K562 (cell line): ENCODE results near the gene POLR2L. TPM values are rescaled to one million over a fixed set of nuclear protein-coding genes. Genes with fewer than 3 reads are reported as not detected.

Experiments used
- ATAC-seq: fragments of 200-7000 bp; cut with Tn5 transposase; 3 replicates; pipeline ENCODE4 v1.9.1; 2020; ENCODE audit warnings: moderate library complexity
- BruUV-seq: library from RNA; stranded (reverse); fragments of 400-500 nt; replicated peaks from 2 replicates; lab custom pipeline; 2021; lab: Mats Ljungman, UMichigan
- CTCF ChIA-PET: fragments of 300-600 bp; formaldehyde crosslinking; extraction: SDS; loops from one replicate; lab custom pipeline; 2021; ENCODE audit warnings: low intra/inter-chr PET ratio; lab: Yijun Ruan, JAX
- POLR2A ChIA-PET: fragments of 300-600, 350-650 bp; sonication (Branson Sonifier 250); formaldehyde crosslinking; extraction: SDS; loops from one replicate; lab custom pipeline; 2021; ENCODE audit warnings: antibody characterized with exemption, inconsistent platforms; lab: Yijun Ruan, JAX
- DNase-seq, 4 experiments: peaks; one replicate each; pipeline versions ENCODE4 v3.0.0 to v3.0.0-alpha.2; 2011 to 2018; ENCODE audit warnings: low spot score in 3 of 4, mixed read lengths in 3 of 4; ENCODE audit errors: extremely low read depth in 1 of 4
- FAIRE-seq: peaks from 2 replicates; lab custom pipeline; 2011; peaks lifted over from hg19 to GRCh38; lab: Jason Lieb, UNC
- H2AFZ ChIP-seq: 2 replicates; pipeline ENCODE4 v1.6.0; 2011; ENCODE audit warnings: low read depth, low read length, control low read depth, inconsistent platforms
- H3K27ac ChIP-seq: fragments of 200-600 bp; 3 replicates; pipeline ENCODE4 v1.8.0; 2011; ENCODE audit warnings: low read depth, mild to moderate bottlenecking, control low read depth, inconsistent platforms, low read length, moderate library complexity, mixed read lengths; ENCODE audit errors: extremely low read depth
- H3K27me3 ChIP-seq, 2 experiments: fragments of 300-600 bp in 1 of 2; 2 replicates in 1 of 2; 3 replicates in 1 of 2; pipeline versions ENCODE4 v1.6.0 to v1.8.0; 2011; ENCODE audit warnings: inconsistent platforms in 2 of 2, low read length in 2 of 2, mild to moderate bottlenecking in 1 of 2, mixed read lengths in 1 of 2, moderate library complexity in 1 of 2; ENCODE audit not compliant: control insufficient read depth in 2 of 2, insufficient read depth in 2 of 2
- H3K36me3 ChIP-seq: fragments of 300-600 bp; 3 replicates; pipeline ENCODE4 v1.8.0; 2011; ENCODE audit warnings: mild to moderate bottlenecking, low read length, inconsistent platforms; ENCODE audit not compliant: control insufficient read depth, insufficient read depth
- H3K4me1 ChIP-seq, 2 experiments: fragments of 200-600 bp in 1 of 2; replicated peaks in 1 of 2; 2 replicates in 1 of 2; 3 replicates in 1 of 2; pipeline versions ENCODE4 v1.5.1 to v1.8.0; 2011; ENCODE audit warnings: inconsistent platforms in 2 of 2, low read length in 2 of 2, mild to moderate bottlenecking in 1 of 2, mixed read lengths in 1 of 2, moderate library complexity in 1 of 2; ENCODE audit not compliant: control insufficient read depth in 2 of 2, insufficient read depth in 2 of 2
- H3K4me2 ChIP-seq: 2 replicates; pipeline ENCODE4 v1.6.1; 2011; ENCODE audit warnings: low read length, control low read depth, inconsistent platforms, mixed read lengths; ENCODE audit not compliant: insufficient read depth
- H3K4me3 ChIP-seq: fragments of 200-600 bp; sonication (generic), shearing (Covaris generic); 2 replicates; pipeline ENCODE4 v1.5.1; 2016; ENCODE audit warnings: control low read depth, inconsistent platforms
- H3K79me2 ChIP-seq: fragments of 200-600 bp; 3 replicates; pipeline ENCODE4 v1.8.0; 2011; ENCODE audit warnings: low read length, inconsistent platforms; ENCODE audit not compliant: control insufficient read depth, insufficient read depth
- H3K9ac ChIP-seq, 2 experiments: 2 replicates each; pipeline versions ENCODE4 v1.6.0 to v1.6.1; 2011; ENCODE audit warnings: low read depth in 2 of 2, low read length in 2 of 2, control low read depth in 1 of 2, inconsistent platforms in 1 of 2, mild to moderate bottlenecking in 1 of 2, mixed read lengths in 1 of 2; ENCODE audit not compliant: insufficient read depth in 1 of 2
- H3K9me1 ChIP-seq: one replicate; pipeline ENCODE4 v1.6.0; 2011; ENCODE audit warnings: inconsistent platforms, mild to moderate bottlenecking, low read length, moderate library complexity; ENCODE audit not compliant: control insufficient read depth, insufficient read depth
- H3K9me3 ChIP-seq: replicated peaks from 2 replicates; pipeline ENCODE4 v1.5.1; 2011; ENCODE audit warnings: low read depth, low read length, inconsistent platforms; ENCODE audit not compliant: control insufficient read depth, insufficient read depth
- H4K20me1 ChIP-seq: replicated peaks from 2 replicates; pipeline ENCODE4 v1.6.1; 2011; ENCODE audit warnings: low read length, inconsistent platforms, mixed read lengths; ENCODE audit not compliant: control insufficient read depth, insufficient read depth
- GATAD2B ChIP-seq: fragments of 450-650 bp; IDR thresholded peaks from 2 replicates; pipeline ENCODE4 v1.6.1; 2017; ENCODE audit warnings: mild to moderate bottlenecking, borderline replicate concordance
- POLR2G ChIP-seq: fragments of 200-400 bp; formaldehyde crosslinking; IDR thresholded peaks from 2 replicates; pipeline ENCODE4 v1.6.1; 2017; ENCODE audit warnings: low read depth, mild to moderate bottlenecking, antibody characterized with exemption, low read length, moderate library complexity
- WGBS: fragments of 100-300 bp; shearing (Covaris generic); methylation state at CpG from one replicate; pipeline ENCODE4 v1.1.6; 2016; ENCODE audit warnings: low coverage, mixed read lengths; ENCODE audit not compliant: insufficient coverage; ENCODE audit errors: missing lambda C conversion rate; 5-methylcytosine and 5-hydroxymethylcytosine counted together
- in situ Hi-C: fragments of 300-500 bp; cut with MboI; formaldehyde crosslinking; loops from 4 replicates; pipeline ENCODE4 v1.15.0; 2018; ENCODE audit warnings: inconsistent platforms, mixed read lengths
- intact Hi-C: fragments of 100-400 bp; cut with micrococcal nuclease; formaldehyde crosslinking; loops from 2 replicates; pipeline ENCODE4 v1.14.2; 2022
- polyA plus RNA-seq, 8 experiments: library from polyadenylated mRNA; depleted of rRNA in 4 of 8; stranded (reverse) in 5 of 8; unstranded in 3 of 8; fragments of >200 nt; fragmentation: Nextera tagmentation in 2 of 8; fragmentation: Illumina TruSeq in 1 of 8; extraction: Ambion mirVana in 2 of 8; extraction: Trizol in 1 of 8; gene quantifications; 2 replicates each; pipeline versions ENCODE4 v1.2.1 to v1.2.3, GENCODE V29; 2011 to 2014; ENCODE audit warnings: inconsistent platforms in 1 of 8, missing spikeins in 1 of 8
- total RNA-seq, 7 experiments: library from RNA; depleted of rRNA in 6 of 7; stranded (reverse); fragments of >200 nt in 6 of 7; fragmentation: Illumina TruSeq in 2 of 7; extraction: Trizol in 2 of 7; gene quantifications; 2 replicates each; pipeline versions ENCODE4 v1.2.1 to v1.2.3, GENCODE V29; 2011 to 2021; ENCODE audit warnings: low replicate concordance in 1 of 7

Gene POLR2L
- total and polyA plus RNA-seq, 9 of the 15 experiments (the other 6 are each of a cell fraction or from before 2014, with no cell fraction given): 38.3 to 688 (median 108) TPM

DNA sequence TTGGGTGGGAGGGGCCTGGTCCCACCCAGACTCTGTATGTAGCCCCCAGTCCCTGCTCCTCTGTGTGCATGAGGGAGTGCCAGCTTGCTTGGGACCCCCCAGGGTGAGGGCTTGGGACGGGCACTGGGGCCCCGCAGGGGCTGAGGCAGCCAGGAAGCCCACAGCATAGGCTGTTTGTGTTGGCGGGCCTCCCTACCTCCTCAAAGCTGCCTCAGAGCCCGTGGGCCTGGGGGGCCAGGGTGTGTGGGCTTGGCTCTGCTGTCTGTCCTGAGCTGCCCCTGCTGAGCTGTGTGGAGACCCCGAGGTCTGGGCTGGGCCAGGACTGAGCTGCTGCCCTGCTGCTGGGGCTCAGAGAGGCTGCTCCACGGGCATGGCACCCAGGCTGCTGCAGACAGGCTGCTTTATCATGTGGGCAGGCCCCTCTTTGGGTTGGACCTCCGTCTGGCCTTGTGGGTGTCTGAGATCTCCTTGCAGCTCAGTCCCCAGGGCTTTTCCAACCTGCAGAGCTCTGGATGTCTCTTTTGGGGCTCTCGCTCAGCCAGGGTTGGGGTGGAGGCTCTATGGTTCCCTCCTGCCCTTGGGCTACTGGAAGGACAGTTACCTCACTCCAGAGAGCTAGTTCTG is 3.7 kb upstream of the POLR2L start:
- in situ Hi-C loops: no loop called here
- Histone ChIP-seq H3K4me2 (no peak overlapping the region), H3K36me3 (peaks cover 4% of the 10 kb centered on the region; the same call in 1 of the 3 replicates), H3K79me2 (peaks cover 27% of the 10 kb centered on the region), H3K4me3 (no peak overlapping the region), H3K9ac (peak overlapping the region in 1 of 2 experiments; percentile 50; a peak in 2 of 4 replicates), H3K27ac (no peak overlapping the region), H3K4me1 (peaks cover 23 to 80% of the 10 kb centered on the region in 2 experiments), H3K9me1 (no peaks in the 10 kb centered on the region), H4K20me1 (no peaks in the 10 kb centered on the region; the same call in 1 of the 2 replicates), H3K27me3 (no peaks in the 10 kb centered on the region)
- intact Hi-C loops: loop anchor here (5.0 to 10.0 kb wide), 2 partner anchors 69 to 206 kb away; partner anchors contain the start of gene CHID1
- 52% methylated on average over 6 of the region's 8 CpGs for WGBS
- FAIRE-seq: no peak
- ChIA-PET POLR2A (interaction anchor here (0.5 to 1.3 kb wide), 4 partner anchors 23 to 394 kb away, joined by 3 to 5 read pairs (median 3); no protein-coding TSS in a partner anchor), CTCF (no interaction called here)
- no TSS peak for BruUV-seq
- DNase-seq: no peak
- TF ChIP-seq POLR2G (0 out of 2 replicates have a peak, but pooled peaks have one; percentile 11), GATAD2B (no peak)
- TF ChIP-seq, all 486 proteins: peak for 1
- ATAC-seq: no peak
- H2AFZ ChIP-seq: no peak overlapping the region
- no peaks in the 10 kb centered on the region for H3K9me3 ChIP-seq
